ENCODE data around the gene UXS1.

The UXS1 gene

GRCh38 chr2:106157416-106157815 lies 36.7 kb downstream of the UXS1 start:
- DNase-seq (ENCODE audit: low read depth): no peak
- no peak overlapping the region for H3K4me3 ChIP-seq (replicated peaks; ENCODE audit: low read depth, low read length)
- no peak for TF ChIP-seq CTCF (IDR thresholded peaks at IDR 0.05; ENCODE audit: low read length, missing control alignments)

- no peak overlapping the region for H3K4me3 ChIP-seq (replicated peaks; ENCODE audit: low read depth, low read length)
- TF ChIP-seq CTCF (IDR thresholded peaks at IDR 0.05; ENCODE audit: low read length, missing control alignments): no peak
- DNase-seq (ENCODE audit: low read depth): no peak
These were observed 37.5 kb downstream of the UXS1 start for GRCh38 chr2:106156305-106157296.

- H3K4me3 ChIP-seq (replicated peaks; ENCODE audit: low read depth, low read length): no peak overlapping the region
- DNase-seq (ENCODE audit: low read depth): no peak
- TF ChIP-seq CTCF (IDR thresholded peaks at IDR 0.05; ENCODE audit: low read length, missing control alignments): no peak
These were observed 40.3 kb downstream of the UXS1 start for GRCh38 chr2:106153781-106154180.

- H3K4me3 ChIP-seq (replicated peaks; ENCODE audit: low read depth, low read length): no peak overlapping the region
- TF ChIP-seq CTCF (IDR thresholded peaks at IDR 0.05; ENCODE audit: low read length, missing control alignments): no peak
- DNase-seq (ENCODE audit: low read depth): no peak
These were observed 46.4 kb downstream of the UXS1 start for GRCh38 chr2:106147665-106148064.

- H3K4me3 ChIP-seq (replicated peaks; ENCODE audit: low read depth, low read length): no peak overlapping the region
- peak; percentile 59 for DNase-seq (ENCODE audit: low read depth)
- no peak for TF ChIP-seq CTCF (IDR thresholded peaks at IDR 0.05; ENCODE audit: low read length, missing control alignments)
These were observed 46.9 kb downstream of the UXS1 start for GRCh38 chr2:106147159-106147558.

- no peak overlapping the region for H3K4me3 ChIP-seq (replicated peaks; ENCODE audit: low read depth, low read length)
- no peak for TF ChIP-seq CTCF (IDR thresholded peaks at IDR 0.05; ENCODE audit: low read length, missing control alignments)
- no peak for DNase-seq (ENCODE audit: low read depth)
These were observed 49.3 kb downstream of the UXS1 start for GRCh38 chr2:106144621-106145331.
